ENCODE data around the gene GAST.
"Not testable (repeated sequence)": the region's sequence is repeated elsewhere in the genome, so short reads cannot be mapped to it uniquely, and the experiment has no call there.

The GAST gene, protein sequence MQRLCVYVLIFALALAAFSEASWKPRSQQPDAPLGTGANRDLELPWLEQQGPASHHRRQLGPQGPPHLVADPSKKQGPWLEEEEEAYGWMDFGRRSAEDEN

DNA sequence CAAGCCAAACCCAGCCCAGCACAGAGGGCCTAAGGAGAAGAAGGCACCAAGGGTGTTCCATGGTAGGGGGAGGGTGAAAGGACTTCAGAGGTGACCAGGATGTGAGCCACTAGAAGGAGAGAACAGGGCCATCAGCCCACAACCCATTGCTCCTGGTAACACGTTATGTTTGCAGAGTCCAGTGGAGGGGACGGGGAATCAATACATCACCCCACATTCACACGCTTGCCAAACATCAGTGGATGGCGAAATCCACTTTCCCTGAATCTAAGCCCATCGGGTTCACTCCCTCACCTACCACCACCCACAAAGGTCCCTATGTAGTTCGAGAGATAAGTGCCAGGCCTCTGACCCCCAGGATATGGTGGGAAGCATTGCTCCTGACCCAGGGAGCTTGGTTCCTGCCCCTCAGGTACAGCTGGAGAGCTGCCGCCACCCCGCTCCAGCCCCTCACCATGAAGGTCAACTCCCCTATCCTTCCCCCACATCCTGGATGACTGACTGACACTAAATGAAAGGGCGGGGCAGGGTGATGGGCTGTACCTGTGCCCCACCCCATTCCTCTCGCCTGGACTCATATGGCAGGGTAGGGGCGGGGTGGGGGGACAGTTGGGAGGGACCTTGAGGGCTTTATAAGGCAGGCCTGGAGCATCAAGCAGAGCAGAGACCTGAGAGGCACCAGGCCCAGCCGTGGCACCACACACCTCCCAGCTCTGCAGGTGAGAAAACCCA lies at the start of gene GAST:
TSS of gene GAST (plus strand) at position 663 of the 732 bp plus-strand sequence. CDS start 3,106 bp downstream, outside the sequence.
- DNase-seq (ENCODE audit: low spot score) = no peak

GRCh38 chr17:41663451-41664171 lies 48.5 kb upstream of the GAST start:
- no peak for DNase-seq (ENCODE audit: low spot score)

DNA sequence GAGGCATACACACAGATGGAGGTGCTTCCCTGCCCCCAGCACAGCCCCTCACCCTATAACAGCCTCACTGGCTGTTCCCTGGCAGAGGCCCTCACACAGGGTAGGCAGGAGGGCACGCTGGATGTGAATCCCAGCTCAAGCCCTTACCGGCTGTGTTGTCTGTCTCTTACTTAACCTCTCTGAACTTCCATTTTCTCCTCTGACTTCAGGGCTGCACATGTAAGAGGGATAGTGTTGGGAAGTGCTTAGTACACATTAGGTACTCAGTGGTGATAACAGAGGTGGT lies 48.0 kb upstream of the GAST start:
- DNase-seq (ENCODE audit: low spot score) = no peak

GRCh38 chr17:41664587-41665565 lies 47.3 kb upstream of the GAST start:
- no peak for DNase-seq (ENCODE audit: low spot score)

DNA sequence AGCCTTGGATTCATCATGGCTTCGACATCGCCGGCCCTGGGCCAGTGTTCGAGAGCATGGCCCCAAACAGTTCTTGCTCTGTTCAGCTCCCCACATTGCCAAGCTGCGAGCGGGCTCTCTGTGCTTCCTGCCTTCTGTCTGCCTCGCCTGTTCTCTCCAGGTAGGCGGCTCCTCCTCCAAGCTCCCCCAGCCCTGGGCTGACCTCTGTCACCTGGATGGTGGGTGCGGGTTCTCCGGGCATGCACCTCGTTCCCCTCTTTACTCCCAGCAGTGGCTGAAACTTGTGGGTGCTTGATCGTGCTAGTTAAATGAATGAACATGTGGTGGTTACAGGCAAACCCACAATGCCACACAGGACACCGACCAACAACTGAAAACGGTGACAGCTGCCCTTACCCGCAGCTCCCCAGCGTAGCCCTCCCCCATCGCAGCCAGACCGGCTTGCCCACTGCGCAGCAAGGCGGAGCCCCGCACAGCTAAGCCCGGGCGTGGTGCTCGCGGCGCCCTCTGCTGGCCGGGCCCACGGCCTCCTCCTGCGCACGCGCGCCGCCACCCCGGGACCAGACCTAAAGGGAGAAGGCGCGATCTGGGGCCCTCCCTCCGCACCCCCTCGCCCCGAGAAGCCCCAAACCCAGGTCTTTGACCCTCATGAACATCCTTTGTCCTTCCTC lies 46.4 kb upstream of the GAST start:
- DNase-seq (ENCODE audit: low spot score) = peak; percentile 86

DNA sequence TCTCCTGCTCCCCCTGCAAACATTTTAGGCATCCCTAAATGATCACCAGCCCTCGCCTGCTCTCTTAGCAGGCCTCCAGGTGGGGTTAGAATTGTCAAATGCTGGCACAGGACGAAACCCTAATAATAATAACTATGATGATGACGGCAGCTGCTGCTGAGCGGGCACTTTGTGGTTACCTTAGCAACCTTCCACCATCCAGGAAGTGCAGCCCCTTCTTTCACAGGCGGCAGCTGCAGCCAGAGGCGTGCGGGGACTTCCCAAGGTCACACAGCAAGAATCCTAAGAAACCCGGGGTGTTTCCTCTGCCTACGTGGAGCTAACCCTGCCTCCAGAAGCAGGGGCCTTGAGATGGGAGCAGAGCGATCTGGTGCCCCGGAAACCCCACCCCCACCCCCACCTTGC lies 45.9 kb upstream of the GAST start:
- DNase-seq (ENCODE audit: low spot score) = no peak

DNA sequence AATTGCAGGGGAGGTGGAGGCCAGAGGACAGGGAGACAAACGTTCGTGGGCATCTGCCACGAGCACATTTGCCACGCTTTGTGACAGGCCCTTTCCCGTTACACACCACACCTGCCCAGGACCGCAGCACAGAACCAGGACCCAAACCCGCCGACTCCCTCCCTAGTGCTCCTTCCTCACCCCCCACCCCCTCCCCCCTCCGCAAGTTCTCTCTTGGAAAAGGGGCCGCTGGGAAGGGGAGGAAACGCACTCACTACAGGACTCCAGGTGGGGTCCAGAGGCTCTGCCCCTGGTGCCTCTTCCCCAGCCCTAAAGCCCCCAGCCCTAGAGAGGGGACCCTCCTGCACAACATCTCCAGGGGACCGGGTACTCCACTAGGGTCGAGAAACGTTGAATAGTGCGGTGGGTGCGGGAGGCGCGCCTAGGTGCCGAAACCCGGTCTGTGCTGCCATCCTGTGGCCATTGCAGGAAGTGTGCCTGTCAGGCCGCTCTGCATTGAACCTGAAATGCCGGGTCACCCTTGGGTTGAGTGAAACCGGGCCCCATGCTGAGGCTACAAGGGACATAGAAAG lies 45.3 kb upstream of the GAST start:
- peak; percentile 72 for DNase-seq (ENCODE audit: low spot score)

DNA sequence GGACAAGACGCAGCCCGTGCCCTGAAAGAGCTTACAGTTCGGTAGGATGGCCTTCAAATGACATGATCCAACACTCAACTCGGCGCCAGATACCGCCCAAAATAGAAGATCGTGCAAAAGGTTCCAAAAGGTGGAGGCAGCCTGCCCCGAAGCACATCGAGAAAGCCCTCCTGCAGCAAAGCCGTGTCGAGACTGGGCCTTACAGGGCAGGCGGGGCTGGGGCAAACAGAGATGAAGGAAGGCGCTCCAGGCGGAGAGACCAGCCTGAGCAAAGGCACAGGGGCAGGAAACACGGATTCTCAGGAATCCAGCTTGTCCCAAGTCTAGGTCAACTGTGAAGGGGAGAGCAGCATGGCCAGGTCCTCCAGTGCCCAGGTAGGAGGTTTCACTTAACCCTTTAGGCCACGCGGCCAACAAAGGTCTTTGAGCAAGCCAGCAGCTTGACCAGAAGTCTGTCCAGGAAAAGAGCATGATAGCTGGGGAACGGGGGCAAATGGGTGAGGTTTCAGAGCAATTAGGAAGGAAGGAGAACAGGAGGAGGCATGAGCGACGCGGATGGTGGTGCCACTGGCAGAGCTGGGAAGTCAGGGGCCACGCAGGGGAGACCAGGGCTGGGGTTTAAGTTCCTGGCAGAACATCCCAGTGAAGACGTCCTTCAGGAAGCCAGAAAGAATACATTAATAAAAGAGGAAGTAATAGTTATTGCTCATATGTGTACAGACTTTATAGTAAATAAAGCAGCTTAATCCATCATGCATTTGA lies 44.7 kb upstream of the GAST start:
- no peak for DNase-seq (ENCODE audit: low spot score)

- DNase-seq (ENCODE audit: low spot score) = no peak
These were observed 40.0 kb upstream of the GAST start for GRCh38 chr17:41672153-41672552.

GRCh38 chr17:41675157-41676057 lies 36.7 kb upstream of the GAST start:
- DNase-seq (ENCODE audit: low spot score) = not testable (repeated sequence)

DNA sequence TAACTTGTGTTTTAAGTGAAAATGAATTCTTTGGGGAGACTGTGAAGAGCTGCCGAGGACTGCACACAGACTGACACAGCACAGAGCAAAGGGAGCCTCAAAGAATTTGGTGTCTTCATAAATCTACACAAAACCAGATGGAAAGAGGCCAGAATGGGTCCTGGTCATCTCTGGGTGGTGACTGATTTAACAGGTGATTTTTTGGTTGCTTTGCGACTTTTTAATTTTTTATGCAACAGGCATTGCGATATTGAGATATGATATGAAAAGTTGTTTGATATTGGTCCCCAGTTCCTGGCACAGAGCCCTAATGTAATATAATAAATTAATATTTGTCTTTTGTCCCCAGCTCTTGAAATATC lies 36.1 kb upstream of the GAST start:
- no peak for DNase-seq (ENCODE audit: low spot score)

DNA sequence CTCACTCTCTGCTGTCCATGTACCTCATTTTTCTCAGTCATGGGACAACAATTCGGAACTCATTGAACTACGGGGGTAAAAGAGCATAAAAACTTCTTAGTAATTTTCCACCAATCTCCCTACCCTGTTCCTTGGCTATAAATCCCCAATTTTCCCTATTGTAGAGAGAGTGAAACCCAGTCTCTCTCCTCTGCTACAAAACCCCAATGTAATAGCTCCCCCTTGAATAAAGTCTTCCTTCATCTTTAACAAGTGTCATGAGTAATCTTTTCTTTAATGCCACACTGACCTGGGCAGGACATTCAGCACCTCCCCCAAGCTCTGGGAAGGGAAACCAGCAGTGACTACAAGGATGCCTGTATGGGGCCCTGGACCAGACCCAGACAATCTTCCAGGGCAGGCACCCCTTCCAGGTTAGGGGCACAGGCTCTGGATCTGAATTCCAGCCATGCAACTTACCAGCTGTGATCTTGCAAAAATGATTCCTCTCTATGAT lies 33.7 kb upstream of the GAST start:
- peak; percentile 72 for DNase-seq (ENCODE audit: low spot score)

DNA sequence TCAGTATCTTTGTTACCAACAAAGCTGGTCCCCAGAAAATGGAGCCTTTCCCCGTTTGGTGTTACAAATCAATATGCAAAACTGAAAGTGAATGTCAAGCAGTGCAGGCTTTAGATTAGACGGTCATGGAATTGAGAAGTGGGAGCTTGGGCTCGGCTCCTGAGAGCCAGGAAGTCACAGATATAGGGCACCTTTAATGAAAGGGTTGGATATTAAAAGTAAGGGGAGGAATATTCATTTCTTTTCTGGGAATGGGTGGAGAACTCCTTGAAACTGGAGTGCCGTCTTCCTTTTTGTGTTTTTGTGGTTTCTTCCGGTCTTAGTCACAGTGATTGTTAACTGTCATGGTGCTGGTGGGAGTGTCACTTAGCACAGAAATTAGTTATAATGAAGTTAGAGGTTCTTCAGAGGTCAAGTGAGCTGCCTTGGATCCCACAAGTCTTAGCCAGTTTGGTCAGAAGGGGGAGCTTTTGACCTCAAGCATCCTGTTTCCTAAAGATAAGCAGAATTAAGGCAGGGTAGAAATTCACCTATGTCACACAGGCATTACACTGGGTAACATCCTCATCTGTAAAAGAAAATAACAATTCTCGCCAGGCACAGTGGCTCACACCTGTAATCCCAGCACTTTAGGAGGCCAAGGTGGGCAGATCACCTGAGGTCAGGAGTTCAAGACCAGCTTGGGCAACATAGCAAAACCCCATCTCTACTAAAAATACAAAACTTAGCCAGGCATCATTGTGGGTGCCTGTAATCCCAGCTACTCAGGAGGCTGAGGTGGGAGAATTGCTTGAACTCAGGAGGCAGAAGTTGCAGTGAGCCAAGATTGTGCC lies 33.0 kb upstream of the GAST start:
- DNase-seq (ENCODE audit: low spot score) = peak; percentile 79

DNA sequence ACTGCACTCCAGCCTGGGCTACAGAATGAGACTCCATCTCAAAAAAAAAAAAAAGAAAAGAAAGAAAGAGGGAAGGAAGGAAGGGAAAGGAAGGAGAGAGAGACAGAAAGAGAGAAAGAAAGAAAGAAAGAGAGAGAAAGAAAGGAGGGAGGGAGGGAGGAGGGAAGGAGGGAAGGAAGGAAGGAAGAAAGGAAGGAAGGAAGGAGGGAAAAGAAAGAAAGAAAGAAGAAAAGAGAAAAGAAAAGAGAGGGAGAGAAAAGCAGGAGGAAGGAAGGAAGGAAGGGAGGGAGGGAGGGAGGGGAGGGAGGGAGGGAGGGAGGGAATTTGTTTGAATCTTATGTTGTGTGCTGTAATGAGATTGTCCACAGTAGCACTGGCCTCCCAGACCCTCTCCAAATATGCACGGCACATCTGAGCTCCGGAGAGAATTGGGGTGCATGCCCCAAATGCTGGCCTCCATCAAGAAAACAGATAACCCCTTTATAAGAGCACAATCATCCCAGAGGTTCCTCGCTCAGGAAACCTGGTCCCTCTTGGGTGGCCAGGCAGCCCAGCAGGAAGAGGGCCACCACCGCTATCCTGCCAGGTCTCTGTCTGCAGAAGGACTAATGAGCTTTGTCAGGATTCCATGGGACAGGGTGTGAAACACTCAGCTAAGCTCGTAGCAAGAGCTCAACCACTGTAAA lies 32.2 kb upstream of the GAST start:
- no peak for DNase-seq (ENCODE audit: low spot score)

- no peak for DNase-seq (ENCODE audit: low spot score)
These were observed 31.6 kb upstream of the GAST start for GRCh38 chr17:41680426-41681040.

DNA sequence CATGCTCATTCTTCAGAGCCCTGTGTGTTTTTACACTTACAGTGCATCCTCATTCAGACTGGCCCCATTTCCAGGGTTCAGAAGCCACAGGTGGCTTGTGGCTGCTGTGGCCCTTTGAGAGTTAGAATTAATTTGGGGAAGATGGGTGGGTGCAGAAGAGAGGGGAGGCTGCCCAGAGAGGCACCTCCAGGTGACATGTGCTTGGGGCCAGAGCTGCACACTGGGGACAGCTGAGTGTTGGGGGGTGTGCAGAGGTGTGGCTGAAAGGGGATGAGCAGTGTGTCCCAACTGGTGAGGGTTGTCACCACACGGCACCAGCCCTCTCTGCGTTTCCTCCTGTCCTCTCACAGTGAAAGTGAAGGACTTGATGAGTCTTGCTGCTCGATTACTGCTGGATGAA lies 30.4 kb upstream of the GAST start:
- DNase-seq (ENCODE audit: low spot score) = no peak

GRCh38 chr17:41682631-41683030 lies 29.5 kb upstream of the GAST start:
- no peak for DNase-seq (ENCODE audit: low spot score)

All from kidney capillary endothelial cell (primary cell).